HG03025 (cell line): ENCODE measurements around the gene VAX1.
"Not testable (repeated sequence)": the region's sequence is repeated elsewhere in the genome, so short reads cannot be mapped to it uniquely, and the experiment has no call there.

Experiments used
- ATAC-seq: cut with Tn5 transposase; IDR thresholded peaks from one replicate; pipeline ENCODE4 v1.9.1; 2021; ENCODE audit warnings: mild to moderate bottlenecking, moderate library complexity; ENCODE audit not compliant: unreplicated experiment, low FRiP score

Gene VAX1

GRCh38 chr10:117136391-117136975 is 1.6 kb downstream of the VAX1 start:
- no peak for ATAC-seq

GRCh38 chr10:117135480-117136140 is 2.5 kb downstream of the VAX1 start:
- ATAC-seq = no peak

- no peak for ATAC-seq
These were observed 3.1 kb downstream of the VAX1 start for GRCh38 chr10:117135026-117135372.

GRCh38 chr10:117134306-117135025 is 3.6 kb downstream of the VAX1 start:
- ATAC-seq = no peak

GRCh38 chr10:117134056-117134305 is 4.1 kb downstream of the VAX1 start:
- no peak for ATAC-seq

GRCh38 chr10:117133273-117134055 is 4.6 kb downstream of the VAX1 start:
- no peak for ATAC-seq

- ATAC-seq = no peak
These were observed 5.3 kb downstream of the VAX1 start for GRCh38 chr10:117132751-117133231.

- ATAC-seq = no peak
These were observed 6.4 kb downstream of the VAX1 start for GRCh38 chr10:117131376-117132327.

- ATAC-seq = no peak
These were observed 7.2 kb downstream of the VAX1 start for GRCh38 chr10:117130862-117131375.

GRCh38 chr10:117130346-117130745 is 7.7 kb downstream of the VAX1 start:
- no peak for ATAC-seq

- ATAC-seq = not testable (repeated sequence)
These were observed 11.4 kb downstream of the VAX1 start for GRCh38 chr10:117126645-117127044.

GRCh38 chr10:117126034-117126433 is 12.0 kb downstream of the VAX1 start:
- ATAC-seq = no peak

- no peak for ATAC-seq
These were observed 25.9 kb downstream of the VAX1 start for GRCh38 chr10:117112220-117112619.

- no peak for ATAC-seq
These were observed 30.8 kb downstream of the VAX1 start for GRCh38 chr10:117107238-117107637.

GRCh38 chr10:117096599-117097201 is 41.4 kb downstream of the VAX1 start:
- ATAC-seq = no peak

- no peak for ATAC-seq
These were observed 43.2 kb downstream of the VAX1 start for GRCh38 chr10:117094856-117095255.

- ATAC-seq = no peak
These were observed 45.7 kb downstream of the VAX1 start for GRCh38 chr10:117092386-117092785.

GRCh38 chr10:117090834-117091233 is 47.2 kb downstream of the VAX1 start:
- ATAC-seq = no peak

- no peak for ATAC-seq
These were observed 50.5 kb downstream of the VAX1 start for GRCh38 chr10:117087521-117087920.

GRCh38 chr10:117086546-117086945 is 51.5 kb downstream of the VAX1 start:
- ATAC-seq = no peak
